Left colon (tissue), 2 donors: Measurements from ENCODE around the gene DIP2A. TPM values are rescaled to one million over a fixed set of nuclear protein-coding genes. Genes with fewer than 3 reads are reported as not detected.
"Not testable (repeated sequence)": the region's sequence is repeated elsewhere in the genome, so short reads cannot be mapped to it uniquely, and the experiment has no call there.

Source experiments
- ATAC-seq: fragments of 200-7000 bp; cut with Tn5 transposase; one replicate; pipeline ENCODE4 v1.9.1; 2020; ENCODE audit warnings: mild to moderate bottlenecking, moderate library complexity
- DNase-seq, 2 donors: peaks; one replicate each; pipeline ENCODE4 v3.0.0-alpha.2; 2020
- intact Hi-C, 2 donors: fragments of 100-400 bp; cut with DNase I in 1 of 2; cut with micrococcal nuclease in 1 of 2; formaldehyde crosslinking; loops; one replicate each; pipeline versions ENCODE4 v1.11.2 to v1.14.0; 2022; cut with DNase I, micrococcal nuclease
- total RNA-seq, 2 donors: library from RNA; stranded (reverse); fragmentation: NEBNext Ultra II Directional; extraction: Animal tissue kit (Norgen Biotek cat#: 25700); gene quantifications; one replicate each; pipeline ENCODE4 v1.2.1, GENCODE V29; 2021
- donor health status: DM: no; HTN: no; CAD: no.
- donor health status: DM: yes; HTN: yes; CAD: no.

Gene DIP2A
- total RNA-seq, 2 donors from 2014 or later: 46.3 to 48.3 TPM

DNA sequence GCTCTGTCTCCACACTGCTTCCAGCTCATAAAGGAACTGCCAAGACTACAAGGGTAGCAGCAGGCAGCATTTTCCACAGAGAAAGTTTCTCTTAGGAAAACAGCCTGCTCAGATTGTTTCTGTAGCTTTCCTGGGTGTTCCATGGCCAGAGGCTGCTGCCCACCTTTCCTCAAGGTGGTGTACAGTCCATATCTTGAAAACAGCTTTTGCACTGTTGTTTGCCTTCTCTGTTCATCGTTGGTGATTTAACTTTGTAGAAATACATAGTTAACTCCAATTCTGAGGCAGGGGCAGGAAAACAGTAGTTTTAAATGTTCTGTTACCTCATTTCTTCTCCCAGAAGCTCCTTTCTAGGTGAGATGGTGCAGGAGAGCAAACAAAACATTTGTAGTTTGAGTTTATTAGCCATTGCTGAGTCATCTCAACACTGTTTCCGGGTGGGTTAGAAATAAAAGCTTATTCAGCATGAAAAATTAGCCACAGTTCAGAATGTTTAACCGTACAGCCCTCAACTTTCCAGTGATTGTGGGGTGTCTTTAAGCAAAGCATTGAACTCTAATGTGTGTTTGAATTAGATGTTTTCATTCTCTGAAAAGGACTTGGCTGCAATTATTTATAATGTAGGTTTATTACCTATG lies 41.7 kb downstream of the DIP2A start:
- intact Hi-C loops: no loop called here
- peak; percentile 39 for ATAC-seq
- no peak for DNase-seq

- ATAC-seq: no peak
- DNase-seq: no peak
- intact Hi-C loops: no loop called here
Observed at GRCh38 chr21:46503922-46504550, 45.3 kb downstream of the DIP2A start.

- intact Hi-C loops: no loop called here
- DNase-seq (no peak), ATAC-seq (no peak)
Observed at GRCh38 chr21:46504666-46505065, 46.0 kb downstream of the DIP2A start.

DNA sequence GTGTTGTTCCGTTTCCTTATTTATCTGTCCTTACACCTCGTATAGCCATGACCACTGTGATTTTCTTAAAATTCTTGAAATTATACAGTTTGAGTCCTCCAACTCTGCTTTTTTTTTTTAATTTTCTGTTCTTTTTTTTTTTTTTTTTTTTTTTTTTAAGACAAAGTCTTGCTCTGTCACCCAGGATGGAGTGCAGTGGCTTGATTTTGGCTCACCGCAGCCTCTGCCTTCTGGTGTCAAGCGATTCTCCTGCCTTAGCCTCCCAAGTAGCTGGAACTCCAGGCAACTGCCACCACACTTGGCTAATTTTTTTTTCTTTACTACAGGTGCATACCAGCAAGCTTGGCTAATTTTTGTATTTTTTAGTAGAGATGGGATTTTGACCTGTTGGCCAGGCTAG lies 48.9 kb downstream of the DIP2A start:
- intact Hi-C loops: no loop called here
- DNase-seq (no peak), ATAC-seq (no peak)

DNA sequence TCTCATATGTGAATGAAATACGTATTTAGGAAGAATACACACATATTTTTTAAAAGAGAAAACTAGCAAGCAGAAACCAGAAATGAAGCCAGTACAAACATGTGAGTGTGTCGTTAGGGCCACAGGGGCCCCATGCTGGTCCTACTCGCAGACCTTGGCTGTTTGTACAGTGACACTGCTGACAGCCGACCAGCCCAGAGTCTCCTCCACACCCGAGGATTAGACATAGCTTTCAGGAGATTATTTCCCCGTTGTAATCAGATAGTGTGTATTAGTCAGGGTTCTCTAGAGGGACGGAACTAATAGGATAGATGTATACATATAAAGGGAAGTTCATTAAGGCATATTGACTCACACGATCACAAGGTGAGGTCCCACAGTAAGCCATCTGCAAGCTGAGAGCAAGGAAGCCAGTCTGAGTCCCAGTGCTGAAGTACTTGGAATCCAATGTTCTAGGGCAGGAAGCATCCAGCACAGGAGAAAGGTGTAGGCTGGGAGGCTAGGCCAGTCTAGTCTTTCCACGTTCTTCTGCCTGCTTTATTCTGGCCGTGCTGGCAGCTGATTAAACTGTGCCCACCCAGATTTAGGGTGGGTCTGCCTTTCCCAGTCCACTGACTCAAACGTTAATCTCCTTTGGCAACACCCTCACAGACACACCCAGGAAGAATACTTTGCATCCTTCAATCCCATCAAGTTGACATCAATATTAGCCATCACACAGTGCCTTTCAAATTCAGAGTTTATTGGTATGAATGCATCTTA lies 51.2 kb downstream of the DIP2A start:
- ATAC-seq: no peak
- intact Hi-C loops: no loop called here

DNA sequence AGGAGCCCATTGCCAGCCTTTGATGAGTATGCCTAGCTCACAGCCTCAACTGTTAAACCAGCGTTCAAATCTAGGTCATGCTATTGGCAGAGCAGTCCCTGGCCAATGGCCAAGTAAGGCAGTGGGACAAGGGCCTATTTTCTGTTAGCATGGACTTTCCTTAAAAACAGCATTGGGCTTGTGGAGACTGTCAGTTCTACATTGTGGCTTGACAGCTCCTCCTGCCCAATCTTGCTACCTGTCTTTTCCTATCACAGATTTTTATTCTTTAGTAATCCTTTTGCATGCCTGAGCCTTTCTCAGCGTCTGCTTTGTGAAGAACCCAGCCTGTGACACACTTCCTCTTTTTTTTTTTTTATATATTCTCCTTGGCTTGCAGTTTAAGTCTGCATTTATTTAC lies 56.4 kb downstream of the DIP2A start:
- DNase-seq: peak in 1 of 2 donors; percentile 49
- peak; percentile 55 for ATAC-seq
- intact Hi-C loops: no loop called here

More for the DNA sequence above, 51.2 kb downstream of the DIP2A start:
- no peak for DNase-seq

DNA sequence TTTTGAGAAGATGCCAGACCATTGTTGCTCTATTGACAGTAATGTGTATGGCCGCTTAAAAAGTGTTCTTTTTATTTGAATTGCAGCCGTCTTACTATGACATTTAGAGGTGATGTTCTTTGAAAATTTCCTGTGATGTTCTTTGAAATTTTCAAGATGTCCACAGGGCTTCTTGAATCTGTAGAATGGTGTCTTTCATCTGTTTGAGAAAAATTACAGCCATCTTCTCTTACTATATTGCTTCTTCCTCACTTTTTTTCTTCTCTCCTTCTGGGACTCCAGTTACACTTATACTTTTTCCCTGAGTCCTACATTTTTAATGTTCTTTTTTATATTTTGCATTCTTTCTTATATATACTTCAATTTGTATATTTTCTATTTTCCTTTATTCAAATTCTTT lies 57.4 kb downstream of the DIP2A start:
- intact Hi-C loops: no loop called here
- ATAC-seq: no peak
- DNase-seq: no peak

DNA sequence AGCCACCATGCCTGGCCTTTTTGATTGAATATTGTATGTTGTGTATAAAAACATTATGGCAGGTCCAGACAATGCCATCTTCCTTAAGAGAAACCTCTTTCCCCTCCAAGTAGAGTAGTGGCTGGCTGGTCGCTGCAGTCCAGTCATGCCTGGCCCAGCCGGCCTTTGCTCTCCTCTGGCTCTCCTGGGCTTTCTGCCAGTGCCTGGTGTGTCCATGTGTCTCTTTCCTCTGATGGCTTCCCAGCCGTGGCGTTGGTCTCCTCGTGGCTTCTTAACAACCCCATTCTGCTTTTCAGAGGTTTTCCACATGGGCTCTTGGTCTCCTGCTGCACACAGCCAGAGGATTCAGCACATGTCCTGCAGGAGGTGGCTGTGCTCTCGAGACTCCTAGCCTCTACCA lies 58.7 kb downstream of the DIP2A start:
- ATAC-seq: no peak
- DNase-seq: no peak
- intact Hi-C loops: no loop called here

GRCh38 chr21:46518983-46519583 lies 60.4 kb downstream of the DIP2A start:
- DNase-seq: no peak
- ATAC-seq: no peak
- intact Hi-C loops: no loop called here

GRCh38 chr21:46527393-46527792 lies 68.7 kb downstream of the DIP2A start:
- intact Hi-C loops: not testable (repeated sequence)

DNA sequence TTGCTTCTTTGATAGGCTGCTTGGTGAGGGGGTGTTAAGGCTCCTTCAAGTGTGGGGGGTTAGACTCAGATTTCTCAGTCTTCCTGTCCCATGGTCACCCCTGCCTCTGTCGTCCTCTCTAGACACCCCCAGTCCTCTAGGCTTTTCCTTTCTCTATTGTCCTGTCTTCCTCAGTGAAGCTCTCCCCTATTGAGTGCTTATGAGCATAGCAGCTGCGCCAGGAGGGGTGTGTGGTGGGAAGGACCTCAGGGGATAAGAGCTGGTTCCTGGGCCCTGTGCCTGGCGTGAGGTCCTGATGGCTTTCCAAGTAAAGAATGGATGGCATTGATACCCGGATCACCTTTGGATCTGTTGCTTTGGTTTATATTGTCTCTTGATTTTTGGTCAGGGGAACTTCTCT lies 69.1 kb downstream of the DIP2A start:
- DNase-seq: no peak
- intact Hi-C loops: no loop called here
- no peak for ATAC-seq

More at GRCh38 chr21:46527393-46527792, 68.7 kb downstream of the DIP2A start:
- not testable (repeated sequence) for ATAC-seq, DNase-seq

DNA sequence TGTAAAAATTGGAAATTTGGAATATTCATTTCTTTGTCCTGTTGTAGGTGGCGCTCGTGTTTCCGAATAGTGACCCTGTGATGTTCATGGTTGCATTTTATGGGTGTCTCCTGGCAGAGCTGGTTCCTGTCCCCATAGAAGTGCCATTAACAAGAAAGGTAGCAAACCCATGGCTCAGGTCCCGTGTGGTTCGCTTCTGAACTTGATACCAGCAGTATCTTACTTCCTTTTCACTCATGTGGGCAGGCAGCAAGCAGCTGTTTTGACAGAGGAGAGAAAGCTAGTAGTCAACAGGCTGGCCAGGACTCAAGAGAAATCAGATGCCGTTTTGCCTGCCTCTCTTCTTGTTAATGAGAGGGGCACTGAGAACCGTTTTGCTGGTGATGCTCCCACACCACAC lies 73.4 kb downstream of the DIP2A start:
- DNase-seq: no peak
- no peak for ATAC-seq
- intact Hi-C loops: no loop called here

GRCh38 chr21:46537026-46537425 lies 78.3 kb downstream of the DIP2A start:
- intact Hi-C loops: no loop called here

DNA sequence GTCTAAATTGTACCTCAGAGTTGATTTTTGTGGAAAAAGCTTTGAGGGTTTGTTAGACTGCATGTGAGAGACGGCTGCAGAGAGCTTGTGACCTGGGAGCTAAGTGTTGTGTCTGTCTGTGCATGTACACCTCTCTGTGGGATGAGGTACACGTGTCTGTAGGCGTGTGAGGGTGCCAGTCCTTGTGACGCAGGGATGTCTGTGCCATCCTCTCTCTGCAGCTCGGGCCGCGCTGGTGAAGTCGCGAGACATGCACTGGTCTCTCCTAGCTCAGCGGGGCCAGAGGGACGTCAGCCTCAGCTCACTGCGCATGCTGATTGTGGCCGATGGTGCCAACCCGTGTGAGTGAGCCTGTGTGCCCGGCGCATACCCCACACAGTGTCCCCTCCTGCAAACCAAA lies 79.6 kb downstream of the DIP2A start:
- intact Hi-C loops: no loop called here
- no peak for DNase-seq
- ATAC-seq: no peak

More at GRCh38 chr21:46537026-46537425, 78.3 kb downstream of the DIP2A start:
- ATAC-seq (no peak), DNase-seq (no peak)

DNA sequence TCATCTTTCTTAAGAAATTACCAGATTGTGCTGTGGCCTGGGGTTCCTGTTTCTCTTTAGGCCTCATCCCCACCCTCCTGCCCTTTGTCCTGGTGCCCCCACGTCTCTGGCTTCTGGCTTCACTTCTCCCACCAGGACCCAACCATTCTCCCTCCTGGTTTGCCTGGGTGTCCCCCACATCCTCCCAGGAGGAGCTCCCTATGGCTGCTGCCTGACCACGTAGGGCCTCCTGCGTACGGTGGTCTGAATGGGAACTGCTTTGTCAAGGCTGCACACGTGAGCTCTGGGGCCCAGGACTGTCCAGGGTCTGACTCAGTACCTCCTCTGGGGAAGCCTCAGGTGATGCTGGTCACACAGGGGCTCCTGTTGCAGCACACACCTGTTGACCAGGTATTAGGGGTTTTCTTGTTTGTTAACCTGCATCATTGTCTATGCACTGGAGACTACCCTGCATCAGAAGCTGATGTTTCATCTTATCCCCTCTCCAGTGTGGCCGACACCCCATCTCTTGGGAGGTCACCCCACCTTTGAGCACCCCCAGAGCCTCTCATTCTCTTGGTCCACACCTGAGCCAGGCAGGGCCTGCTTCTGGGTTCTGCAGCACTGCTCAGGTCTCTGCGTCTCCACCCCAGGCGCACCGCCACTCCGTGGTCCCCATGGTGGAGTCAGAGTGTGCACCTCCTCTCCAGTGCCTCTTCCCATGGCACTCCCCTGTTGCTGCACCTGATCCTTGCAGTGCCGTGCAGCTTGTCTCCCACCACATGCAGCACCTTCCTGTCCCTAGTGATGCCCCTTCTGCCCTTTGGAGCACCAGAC lies 80.4 kb downstream of the DIP2A start:
- DNase-seq: no peak
- ATAC-seq: no peak

DNA sequence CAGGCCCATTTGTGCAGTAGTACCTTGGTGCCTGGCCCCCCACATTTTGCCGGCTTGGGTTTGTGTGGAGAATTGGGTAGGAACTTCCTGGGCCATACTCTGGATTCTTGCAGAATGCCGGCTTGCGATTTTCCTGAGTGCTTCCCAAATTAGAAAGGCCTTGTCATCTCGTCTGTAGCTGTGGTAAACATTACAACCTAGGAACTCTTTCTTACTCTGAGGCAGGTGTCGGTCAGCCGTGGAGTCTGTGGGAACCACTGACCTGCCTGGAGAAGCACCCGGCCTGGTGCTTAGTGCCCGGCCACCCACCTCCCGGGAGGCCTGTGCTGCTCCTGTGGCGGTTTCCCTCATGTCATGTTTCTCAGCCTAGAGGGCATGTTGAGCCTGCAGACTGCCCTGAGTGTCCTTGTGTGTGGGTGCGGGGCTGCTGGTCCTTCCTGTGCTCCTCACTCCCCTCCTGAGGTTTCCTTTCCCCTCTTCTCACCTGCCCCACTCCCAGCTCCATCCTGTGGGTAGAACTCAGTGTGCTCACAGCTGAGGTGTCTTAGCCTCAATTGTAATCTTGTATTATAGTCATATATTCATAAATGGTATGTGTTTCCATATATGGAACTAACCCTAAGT lies 81.5 kb downstream of the DIP2A start:
- DNase-seq (no peak), ATAC-seq (no peak)
- intact Hi-C loops: no loop called here

More for the DNA sequence above, 80.4 kb downstream of the DIP2A start:
- intact Hi-C loops: no loop called here

GRCh38 chr21:46542588-46543124 lies 84.0 kb downstream of the DIP2A start:
- no peak for ATAC-seq
- intact Hi-C loops: no loop called here

DNA sequence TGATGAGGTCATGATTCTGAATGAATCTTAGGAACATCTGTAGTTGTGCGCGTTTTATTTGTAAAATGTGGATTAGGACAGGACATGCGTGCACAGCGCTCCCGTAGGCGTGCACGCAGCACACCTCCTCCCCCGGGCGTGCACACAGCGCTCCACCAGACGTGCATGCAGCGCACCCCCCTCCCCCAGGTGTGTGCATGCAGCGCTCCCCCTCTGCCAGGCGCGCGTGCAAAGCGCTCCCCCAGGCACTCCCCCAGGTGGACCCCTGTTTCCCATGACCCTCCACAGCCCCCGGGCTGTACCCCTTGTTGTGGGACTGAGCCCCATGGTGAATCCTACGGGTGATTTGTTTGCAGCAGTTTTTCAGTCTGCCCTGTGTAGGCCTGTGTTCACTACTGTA lies 84.6 kb downstream of the DIP2A start:
- no peak for DNase-seq
- ATAC-seq: no peak
- intact Hi-C loops: no loop called here

More at GRCh38 chr21:46542588-46543124, 84.0 kb downstream of the DIP2A start:
- no peak for DNase-seq
